Body of pancreas (tissue), 4 donors: Measurements from ENCODE around the gene NRBF2. TPM values are rescaled to one million over a fixed set of nuclear protein-coding genes. Genes with fewer than 3 reads are reported as not detected.

ENCODE experiments used
- ATAC-seq: fragments of 150-250 bp; one replicate; pipeline ENCODE4 v1.9.1; 2016
- DNase-seq, 4 donors: peaks; one replicate each; pipeline ENCODE4 v3.0.0-alpha.2; 2019
- H3K27ac ChIP-seq, 4 donors: fragments of 200-600 bp; sonication (generic); 1 replicate in 3 of 4; 2 replicates in 1 of 4; pipeline versions ENCODE4 v1.5.1 to v1.6.1; 2016 to 2019; ENCODE audit warnings: mild to moderate bottlenecking in 1 of 4, mixed read lengths in 1 of 4, moderate library complexity in 1 of 4
- H3K27me3 ChIP-seq, 2 donors: fragments of 200-600 bp; sonication (generic); one replicate each; pipeline ENCODE4 v1.6.0; 2016; ENCODE audit warnings: mild to moderate bottlenecking in 1 of 2
- H3K36me3 ChIP-seq, 2 donors: fragments of 200-600 bp; sonication (generic); replicated peaks in 1 of 2; 2 replicates each; pipeline ENCODE4 v1.5.1; 2016; ENCODE audit warnings: low read depth in 2 of 2; ENCODE audit not compliant: insufficient read depth in 1 of 2
- H3K4me1 ChIP-seq: fragments of 200-600 bp; sonication (generic); one replicate; pipeline ENCODE4 v1.6.0; 2016
- H3K4me3 ChIP-seq, 2 donors: fragments of 200-600 bp; sonication (generic); 1 replicate in 1 of 2; 2 replicates in 1 of 2; pipeline ENCODE4 v1.5.1; 2016 to 2019
- H3K9me3 ChIP-seq, 3 donors: fragments of 200-600 bp; sonication (generic); 1 replicate in 2 of 3; 2 replicates in 1 of 3; pipeline ENCODE4 v1.5.1; 2016
- POLR2A ChIP-seq, 3 donors: fragments of 450-650 bp; IDR thresholded peaks; one replicate each; pipeline ENCODE4 v1.6.1; 2016; ENCODE audit warnings: antibody characterized with exemption in 3 of 3, mild to moderate bottlenecking in 2 of 3
- WGBS, 2 donors: methylation state at CpG; one replicate each; pipeline ENCODE4 v1.1.5; 2017; 5-methylcytosine and 5-hydroxymethylcytosine counted together
- intact Hi-C: fragments of 100-400 bp; cut with DNase I; formaldehyde crosslinking; loops from one replicate; pipeline ENCODE4 v1.15.1; 2023
- total RNA-seq, 2 donors: library from RNA; depleted of rRNA; stranded (reverse); fragments of >200 nt; gene quantifications; one replicate each; pipeline ENCODE4 v1.1.0, GENCODE V29; 2016
- TF ChIP-seq, protein P1 (sequence below), 7 experiments: fragments of 450-650 bp in 4 of 7; fragments of 200-600 bp in 3 of 7; sonication (generic) in 3 of 7; IDR thresholded peaks; one replicate each; pipeline ENCODE4 v1.5.1; 2016 to 2019; ENCODE audit warnings: antibody characterized with exemption in 7 of 7

NRBF2 gene
- total RNA-seq, 2 donors from 2014 or later, result 7.5 to 9.2 TPM

DNA sequence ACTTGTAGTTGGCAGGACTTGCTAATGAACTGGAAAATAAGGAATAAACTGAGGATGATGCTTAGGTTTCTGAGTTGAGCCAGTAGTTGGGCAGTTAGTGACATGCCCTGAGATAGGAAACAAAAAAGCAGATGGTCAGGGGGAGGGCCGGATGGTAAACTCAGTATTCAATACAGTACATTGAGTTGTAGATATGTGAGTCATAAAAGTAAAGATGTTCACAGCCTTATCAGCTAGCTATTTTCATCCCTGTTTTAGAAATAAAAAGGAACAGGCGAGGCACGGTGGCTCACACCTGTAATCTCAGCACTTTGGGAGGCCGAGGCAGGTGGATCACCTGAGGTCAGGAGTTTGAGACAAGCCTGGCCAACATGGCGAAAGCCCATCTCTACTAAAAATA, 22.2 kb upstream of the NRBF2 start:
- DNase-seq, result no peak
- H3K4me3 ChIP-seq, result no peak overlapping the region
- H3K9me3 ChIP-seq, result no peaks in the 10 kb centered on the region
- no peaks in the 10 kb centered on the region for H3K36me3 ChIP-seq
- H3K27ac ChIP-seq, result no peak overlapping the region
- H3K27me3 ChIP-seq, result no peaks in the 10 kb centered on the region
- no peak for TF ChIP-seq POLR2A (IDR thresholded peaks at IDR 0.05)
- TF ChIP-seq, protein P1, sequence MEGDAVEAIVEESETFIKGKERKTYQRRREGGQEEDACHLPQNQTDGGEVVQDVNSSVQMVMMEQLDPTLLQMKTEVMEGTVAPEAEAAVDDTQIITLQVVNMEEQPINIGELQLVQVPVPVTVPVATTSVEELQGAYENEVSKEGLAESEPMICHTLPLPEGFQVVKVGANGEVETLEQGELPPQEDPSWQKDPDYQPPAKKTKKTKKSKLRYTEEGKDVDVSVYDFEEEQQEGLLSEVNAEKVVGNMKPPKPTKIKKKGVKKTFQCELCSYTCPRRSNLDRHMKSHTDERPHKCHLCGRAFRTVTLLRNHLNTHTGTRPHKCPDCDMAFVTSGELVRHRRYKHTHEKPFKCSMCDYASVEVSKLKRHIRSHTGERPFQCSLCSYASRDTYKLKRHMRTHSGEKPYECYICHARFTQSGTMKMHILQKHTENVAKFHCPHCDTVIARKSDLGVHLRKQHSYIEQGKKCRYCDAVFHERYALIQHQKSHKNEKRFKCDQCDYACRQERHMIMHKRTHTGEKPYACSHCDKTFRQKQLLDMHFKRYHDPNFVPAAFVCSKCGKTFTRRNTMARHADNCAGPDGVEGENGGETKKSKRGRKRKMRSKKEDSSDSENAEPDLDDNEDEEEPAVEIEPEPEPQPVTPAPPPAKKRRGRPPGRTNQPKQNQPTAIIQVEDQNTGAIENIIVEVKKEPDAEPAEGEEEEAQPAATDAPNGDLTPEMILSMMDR (IDR thresholded peaks at IDR 0.05), result no peak
- intact Hi-C loops, result no loop called here
- no peaks in the 10 kb centered on the region for H3K4me1 ChIP-seq
- no peak for ATAC-seq
- 80 to 88% methylated on average over 5 of the region's 5 CpGs for WGBS, 2 donors

DNA sequence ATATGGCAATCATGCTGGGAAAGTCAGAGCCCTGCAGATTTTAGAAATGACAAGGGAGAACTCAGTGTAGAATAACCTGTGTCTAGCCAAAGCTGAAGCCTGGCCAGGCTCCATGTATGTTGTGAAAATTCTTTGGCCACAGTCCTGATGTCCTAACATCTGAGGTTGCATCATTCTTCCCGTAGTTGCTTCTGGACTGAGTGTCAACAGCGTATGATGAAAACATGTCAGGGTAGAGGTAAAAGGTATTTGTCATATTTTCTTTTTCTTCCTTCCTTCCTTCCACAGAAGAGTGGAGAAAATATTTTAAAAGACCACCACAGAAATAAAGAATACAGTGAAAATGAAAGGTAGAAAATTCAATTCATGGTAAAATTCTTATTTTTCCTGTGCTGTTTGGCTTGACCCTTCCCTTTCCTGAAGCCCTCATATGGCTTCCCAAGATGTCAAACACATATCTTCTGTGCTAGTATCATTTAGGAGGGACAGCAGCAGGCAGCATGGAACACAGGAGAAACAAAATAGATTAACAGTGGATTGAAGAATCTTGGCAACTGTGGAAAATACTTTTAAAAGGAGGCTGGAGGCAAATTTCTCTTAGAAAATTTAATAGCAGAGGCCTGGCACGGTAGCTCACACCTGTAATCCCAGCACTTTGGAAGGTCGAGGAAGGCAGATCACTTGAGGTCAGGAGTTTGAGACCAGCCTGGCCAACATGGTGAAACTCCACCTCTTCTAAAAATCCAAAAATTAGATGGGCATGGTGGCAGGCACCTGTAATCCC, 18.9 kb upstream of the NRBF2 start:
- Histone ChIP-seq H3K9me3 (no peaks in the 10 kb centered on the region), H3K4me3 (no peak overlapping the region), H3K27ac (peak overlapping the region in 1 of 4 donors; percentile 2), H3K27me3 (no peaks in the 10 kb centered on the region), H3K36me3 (no peaks in the 10 kb centered on the region), H3K4me1 (no peaks in the 10 kb centered on the region)
- DNase-seq, result peak; percentile 47 to 72 (median 60)
- peak; percentile 76 for ATAC-seq
- TF ChIP-seq, protein P1 (IDR thresholded peaks at IDR 0.05), result no peak
- no peak for TF ChIP-seq POLR2A (IDR thresholded peaks at IDR 0.05)
- 34 to 38% methylated on average over 4 of the region's 4 CpGs for WGBS, 2 donors
- intact Hi-C loops, result no loop called here

DNA sequence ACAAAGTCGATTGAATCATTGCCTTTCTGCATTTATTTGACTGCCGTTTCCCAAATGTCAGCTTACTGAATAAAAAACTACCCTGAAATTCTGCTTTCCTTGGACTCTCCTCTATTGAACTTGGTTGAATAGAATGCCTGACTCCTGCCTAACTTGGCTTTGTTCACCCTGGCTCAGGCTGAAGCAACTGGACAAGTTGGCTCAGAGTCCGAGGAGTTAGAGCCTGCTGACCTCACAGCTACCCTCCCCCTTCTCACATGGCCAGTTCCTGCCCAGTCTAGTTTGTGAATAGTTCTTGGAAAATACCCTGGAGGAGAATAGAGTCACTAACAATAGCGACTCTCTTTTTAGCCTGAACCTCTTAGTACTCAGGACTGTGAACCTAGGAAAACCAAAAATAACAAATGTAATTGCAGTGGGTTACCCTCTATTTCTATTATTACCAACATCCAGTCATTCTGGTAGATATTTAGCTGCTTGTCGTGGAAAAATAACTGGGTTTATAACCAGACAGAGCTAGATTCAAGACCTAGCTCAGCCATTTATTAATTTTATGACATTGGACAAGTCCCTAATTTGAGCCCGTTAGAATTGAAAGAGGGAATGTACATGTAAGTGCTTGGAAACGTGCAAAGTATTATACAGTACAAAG, 17.3 kb upstream of the NRBF2 start:
- peak; percentile 38 to 69 (median 55) for DNase-seq
- H3K36me3 ChIP-seq, result no peaks in the 10 kb centered on the region
- ATAC-seq, result peak; percentile 86
- TF ChIP-seq, protein P1 (IDR thresholded peaks at IDR 0.05), result no peak
- TF ChIP-seq POLR2A (IDR thresholded peaks at IDR 0.05), result no peak
- intact Hi-C loops, result no loop called here
- WGBS, 2 donors, result 59 to 63% methylated on average over 7 of the region's 7 CpGs
- no peaks in the 10 kb centered on the region for H3K4me1 ChIP-seq
- H3K4me3 ChIP-seq, result no peak overlapping the region
- H3K27ac ChIP-seq, result no peak overlapping the region
- no peaks in the 10 kb centered on the region for H3K9me3 ChIP-seq
- H3K27me3 ChIP-seq, result no peaks in the 10 kb centered on the region

DNA sequence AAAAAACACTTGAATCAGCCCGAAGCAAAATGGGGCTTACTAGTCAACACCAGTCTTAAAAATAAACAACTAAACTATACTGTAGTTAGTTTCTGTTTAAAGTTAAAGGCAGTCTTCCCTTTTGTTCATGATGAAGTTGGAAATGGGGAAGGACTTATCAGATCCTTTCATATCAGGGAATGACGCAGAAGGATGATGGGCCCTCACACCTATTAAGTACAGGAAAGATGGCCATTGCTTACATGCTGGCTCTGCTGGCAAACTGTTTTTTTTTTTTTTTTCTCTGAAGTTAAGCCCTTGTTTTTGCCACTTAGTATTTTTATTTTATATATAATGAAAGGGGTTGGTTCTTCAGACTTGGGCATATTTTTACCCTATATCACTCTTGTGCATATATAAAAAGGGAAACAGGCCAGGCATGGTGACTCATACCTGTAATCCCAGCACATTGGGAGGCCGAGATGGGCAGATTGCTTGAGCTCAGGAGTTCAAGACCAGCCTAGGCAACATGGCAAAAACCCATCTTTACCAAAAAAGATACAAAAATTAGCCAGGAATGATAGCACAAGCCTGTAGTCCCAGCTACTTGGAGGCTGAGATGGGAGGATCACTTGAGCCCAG, 16.6 kb upstream of the NRBF2 start:
- H3K36me3 ChIP-seq, result no peaks in the 10 kb centered on the region
- no peaks in the 10 kb centered on the region for H3K4me1 ChIP-seq
- no peak for ATAC-seq
- WGBS, 2 donors, result 81 to 82% methylated on average over 3 of the region's 3 CpGs
- no peak overlapping the region for H3K27ac ChIP-seq
- no peaks in the 10 kb centered on the region for H3K27me3 ChIP-seq
- no peaks in the 10 kb centered on the region for H3K9me3 ChIP-seq
- no peak overlapping the region for H3K4me3 ChIP-seq
- no peak for DNase-seq
- intact Hi-C loops, result no loop called here
- TF ChIP-seq, protein P1 (IDR thresholded peaks at IDR 0.05), result no peak
- no peak for TF ChIP-seq POLR2A (IDR thresholded peaks at IDR 0.05)
